Heart right ventricle (tissue), 16 donors: Measurements from ENCODE around the gene ARHGAP23. TPM values are rescaled to one million over a fixed set of nuclear protein-coding genes. Genes with fewer than 3 reads are reported as not detected.
A peak's percentile ranks its signal among the peaks of the same experiment; 100 is the strongest.

Source experiments
- ATAC-seq, 8 donors: fragments of 200-7000 bp; cut with Tn5 transposase; one replicate each; pipeline ENCODE4 v1.9.1; 2020; ENCODE audit warnings: mild to moderate bottlenecking in 8 of 8, moderate library complexity in 8 of 8, moderate number of reproducible peaks in 1 of 8
- DNase-seq, 2 donors: peaks; one replicate each; pipeline ENCODE4 v3.0.0-alpha.2; 2020
- H3K27ac ChIP-seq, 10 donors: fragments of 200-600 bp; sonication (generic) in 2 of 10; one replicate each; pipeline versions ENCODE4 v1.5.0 to v1.8.0; 2020 to 2022; ENCODE audit warnings: mild to moderate bottlenecking in 3 of 10
- H3K27me3 ChIP-seq, 7 donors: fragments of 200-600 bp; one replicate each; pipeline ENCODE4 v1.8.0; 2021 to 2022; ENCODE audit warnings: mild to moderate bottlenecking in 2 of 7
- H3K36me3 ChIP-seq, 9 donors: fragments of 200-600 bp; sonication (generic) in 1 of 9; one replicate each; pipeline versions ENCODE4 v1.5.0 to v1.8.0; 2020 to 2022; ENCODE audit warnings: mild to moderate bottlenecking in 2 of 9
- H3K4me1 ChIP-seq, 9 donors: fragments of 200-600 bp; sonication (generic) in 1 of 9; one replicate each; pipeline versions ENCODE4 v1.5.0 to v1.8.0; 2020 to 2022; ENCODE audit warnings: mild to moderate bottlenecking in 4 of 9
- H3K4me3 ChIP-seq, 10 donors: fragments of 200-600 bp; sonication (generic) in 2 of 10; one replicate each; pipeline versions ENCODE4 v1.5.0 to v1.8.0; 2020 to 2022; ENCODE audit warnings: mild to moderate bottlenecking in 7 of 10, moderate library complexity in 2 of 10
- H3K9me3 ChIP-seq, 11 donors: fragments of 200-600 bp in 10 of 11; sonication (generic) in 2 of 11; one replicate each; pipeline versions ENCODE4 v1.5.0 to v1.8.0; 2013 to 2022; ENCODE audit warnings: mild to moderate bottlenecking in 2 of 11, control low read depth in 1 of 11, moderate library complexity in 1 of 11
- CTCF ChIP-seq, 9 donors: fragments of 200-600 bp; sonication (generic) in 2 of 9; IDR thresholded peaks; one replicate each; pipeline versions ENCODE4 v1.5.0 to v1.8.0; 2021 to 2022; ENCODE audit warnings: antibody characterized with exemption in 9 of 9, mild to moderate bottlenecking in 5 of 9, moderate library complexity in 1 of 9
- WGBS, 2 donors: extraction: QIAGEN DNeasy Blood & Tissue Kit; methylation state at CpG; one replicate each; pipeline ENCODE4 v1.1.7; 2013; ENCODE audit warnings: inconsistent platforms in 1 of 2; 5-methylcytosine and 5-hydroxymethylcytosine counted together
- intact Hi-C, 10 donors: fragments of 100-400 bp; cut with DNase I; formaldehyde crosslinking; loops; one replicate each; pipeline versions ENCODE4 v1.11.1 to v1.14.2; 2022
- polyA plus RNA-seq, 2 donors: library from polyadenylated mRNA; stranded (reverse); fragments of 200-250 nt; gene quantifications; one replicate each; pipeline ENCODE4 v1.2.3, GENCODE V29; 2013
- total RNA-seq, 10 donors: library from RNA; stranded (reverse); fragmentation: NEBNext Ultra II Directional in 3 of 10; extraction: Animal tissue kit (Norgen Biotek cat#: 25700) in 3 of 10; gene quantifications; one replicate each; pipeline versions ENCODE4 v1.2.1 to v1.2.4, GENCODE V29; 2021 to 2023
- donor health status: Arrhythmogenic right ventricular cardiomyopathy.
- donor health status: ischemic (EF 13 %, LVEDD 7.1; RV severe dilation, severe dysfunction).
- donor health status: healthy with polysubstance abuse.
- donor health status: DM: no; HTN: yes; CAD: no.
- donor health status: DM: no; HTN: no; CAD: no.
- donor health status: ischemic (EF 25% LVEDD 6.9; RV normal size, moderate dysfunction).
- donor health status: ischemic (EF 25% LVEDD 5.7; RV mildly dilated, moderate dysfunction).
- donor health status: healthy.
- donor health status: DM: yes; HTN: yes; CAD: no.
- donor health status: Ischemic cardiomyopathy.
- donor health status: ischemic (EF 35%, LVEDD 5.7; RV mildly dilated, moderate dysfunction).
- donor health status: nonischemic (EF 11% LVEDD 7.7; RV severe dilation, severe dysfunction).
- donor health status: DM: yes; HTN: yes; CAD: no.
- donor health status: PGD.
- donor health status: ischemic (EF 29% LVEDD 5.4; RV normal size, mild dysfunction).
- donor health status: nonischemic (EF 23%, LVEDD 6.1; RV moderate dilation, normal function).

Gene ARHGAP23
- total and polyA plus RNA-seq, 12 donors = 31.5 to 78.4 (median 63.1) TPM

GRCh38 chr17:38557836-38558727, 129.8 kb downstream of the ARHGAP23 start:
- intact Hi-C loops = loop anchor here (1.0 to 10.0 kb wide), 8 partner anchors 26 to 177 kb away; partner anchors contain the start of gene CISD3 (in 1 of the 10)
- peaks cover 30 to 64% (median 47%) of the 10 kb centered on the region in 7 donors for H3K27me3 ChIP-seq
- peak; percentile 87 to 96 (median 94) for ATAC-seq
- peak overlapping the region; percentile 0 to 57 (median 42) for H3K4me3 ChIP-seq
- peak; percentile 84 to 98 (median 90) for TF ChIP-seq CTCF (IDR thresholded peaks at IDR 0.05)
- no peaks in the 10 kb centered on the region for H3K36me3 ChIP-seq
- no peak overlapping the region for H3K27ac ChIP-seq
- peak; percentile 89 to 93 for DNase-seq
- 2 to 3% methylated on average over 52 of the region's 52 CpGs for WGBS, 2 donors
- no peaks in the 10 kb centered on the region for H3K9me3 ChIP-seq
- H3K4me1 ChIP-seq = peaks cover 20 to 39% (median 33%) of the 10 kb centered on the region in 9 donors

DNA sequence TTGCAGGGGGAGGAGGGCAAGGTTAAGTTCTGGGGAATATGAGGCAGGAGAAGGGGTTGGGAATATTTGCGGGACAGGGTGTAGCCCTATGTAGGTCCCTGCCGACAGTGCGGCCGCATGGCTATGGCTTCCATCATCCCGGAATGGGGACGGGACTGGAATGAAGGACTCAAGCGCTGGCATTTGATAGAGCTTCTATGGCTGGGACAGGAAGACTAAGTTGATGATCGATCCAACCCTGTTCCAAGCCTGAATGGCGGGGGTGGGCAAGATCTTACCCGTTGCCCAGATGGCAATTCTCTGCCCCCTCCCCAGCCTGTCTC, 130.4 kb downstream of the ARHGAP23 start:
- no peak for TF ChIP-seq CTCF (IDR thresholded peaks at IDR 0.05)
- whole genome bisulfite sequencing, 2 donors = 4% methylated on average over 10 of the region's 10 CpGs
- intact Hi-C loops = loop anchor here (1.0 to 10.0 kb wide), 8 partner anchors 26 to 176 kb away; partner anchors contain the start of gene CISD3 (in 1 of the 10)
- Histone ChIP-seq H3K36me3 (no peaks in the 10 kb centered on the region), H3K9me3 (no peaks in the 10 kb centered on the region), H3K4me3 (peak overlapping the region; percentile 0 to 57 (median 42)), H3K27me3 (peaks cover 36 to 64% (median 53%) of the 10 kb centered on the region in 7 donors), H3K4me1 (peaks cover 20 to 44% (median 33%) of the 10 kb centered on the region in 9 donors), H3K27ac (no peak overlapping the region)
- ATAC-seq (peak in 3 of 8 donors; percentile 2 to 9 (median 6)), DNase-seq (no peak)

DNA sequence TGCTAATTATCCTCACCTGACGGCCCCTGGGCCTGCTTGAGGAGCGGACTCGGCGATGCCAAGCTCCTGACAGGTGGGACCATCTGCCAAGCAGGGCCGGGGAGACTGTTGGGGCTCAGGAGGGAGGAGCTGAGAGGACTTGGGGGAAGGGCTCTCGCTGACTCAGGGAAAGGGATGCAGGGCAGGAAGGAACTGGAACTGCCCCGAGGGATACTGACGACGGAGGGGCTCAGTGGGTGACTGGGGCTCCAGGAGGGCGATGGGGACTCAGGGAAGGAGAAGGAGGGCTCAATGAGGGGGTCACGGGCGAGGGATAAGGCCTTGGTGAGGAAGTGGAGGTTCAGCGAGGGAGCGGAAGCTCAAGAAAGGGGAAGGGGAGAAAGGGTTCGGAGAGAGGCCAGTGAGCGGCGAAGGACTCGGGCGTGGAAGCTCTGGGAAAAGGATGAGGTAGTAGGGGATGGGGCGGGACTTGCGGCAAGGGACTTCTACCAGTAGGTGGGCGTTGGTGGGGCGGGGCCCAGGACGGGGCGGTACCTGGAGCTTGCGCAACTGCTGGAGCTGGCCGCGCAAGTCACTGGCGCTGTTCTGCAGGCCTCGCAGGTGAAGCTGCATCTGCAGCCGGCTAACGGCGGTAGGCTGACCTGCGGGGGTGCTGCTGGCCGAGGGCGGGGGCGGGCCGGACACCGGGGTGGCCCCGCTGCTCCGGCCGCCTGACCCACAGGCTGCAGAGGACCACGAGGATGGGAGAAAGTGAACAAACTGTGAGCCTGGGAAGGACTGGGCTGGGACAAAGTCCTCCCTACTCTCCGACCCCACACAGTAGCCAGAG, 131.0 kb downstream of the ARHGAP23 start:
- peak in 2 of 9 donors; percentile 16 for TF ChIP-seq CTCF (IDR thresholded peaks at IDR 0.05)
- ATAC-seq (peak; percentile 45 to 78 (median 66)), DNase-seq (peak; percentile 71 to 76)
- H3K4me3 ChIP-seq = peak overlapping the region in 9 of 10 donors; percentile 3 to 57 (median 49)
- no peaks in the 10 kb centered on the region for H3K9me3 ChIP-seq
- no peak overlapping the region for H3K27ac ChIP-seq
- H3K27me3 ChIP-seq = peaks cover 41 to 65% (median 59%) of the 10 kb centered on the region in 7 donors
- H3K4me1 ChIP-seq = peaks cover 20 to 44% (median 33%) of the 10 kb centered on the region in 9 donors
- intact Hi-C loops = loop anchor here (2.0 to 10.0 kb wide), 7 partner anchors 103 to 176 kb away; partner anchors contain the start of gene CISD3 (in 1 of the 10)
- WGBS, 2 donors = 4 to 6% methylated on average over 44 of the region's 44 CpGs
- H3K36me3 ChIP-seq = no peaks in the 10 kb centered on the region

GRCh38 chr17:38559880-38560230, 131.6 kb downstream of the ARHGAP23 start:
- H3K4me1 ChIP-seq = peaks cover 20 to 44% (median 34%) of the 10 kb centered on the region in 9 donors
- TF ChIP-seq CTCF (IDR thresholded peaks at IDR 0.05) = no peak
- peak overlapping the region in 3 of 10 donors; percentile 1 to 57 (median 54) for H3K4me3 ChIP-seq
- no peak overlapping the region for H3K27ac ChIP-seq
- no peak for DNase-seq
- H3K27me3 ChIP-seq = peaks cover 41 to 70% (median 64%) of the 10 kb centered on the region in 7 donors
- no peaks in the 10 kb centered on the region for H3K9me3 ChIP-seq
- 10 to 14% methylated on average over 6 of the region's 6 CpGs for WGBS, 2 donors
- intact Hi-C loops = loop anchor here (2.0 to 10.0 kb wide), 7 partner anchors 102 to 175 kb away; partner anchors contain the start of gene CISD3 (in 1 of the 10)
- H3K36me3 ChIP-seq = no peaks in the 10 kb centered on the region
- no peak for ATAC-seq
